Measurements from ENCODE around the gene NGFR. TPM values are rescaled to one million over a fixed set of nuclear protein-coding genes. Genes with fewer than 3 reads are reported as not detected.

NGFR gene
- total RNA-seq, 1 experiment from 2014 or later, result 60.6 TPM

DNA sequence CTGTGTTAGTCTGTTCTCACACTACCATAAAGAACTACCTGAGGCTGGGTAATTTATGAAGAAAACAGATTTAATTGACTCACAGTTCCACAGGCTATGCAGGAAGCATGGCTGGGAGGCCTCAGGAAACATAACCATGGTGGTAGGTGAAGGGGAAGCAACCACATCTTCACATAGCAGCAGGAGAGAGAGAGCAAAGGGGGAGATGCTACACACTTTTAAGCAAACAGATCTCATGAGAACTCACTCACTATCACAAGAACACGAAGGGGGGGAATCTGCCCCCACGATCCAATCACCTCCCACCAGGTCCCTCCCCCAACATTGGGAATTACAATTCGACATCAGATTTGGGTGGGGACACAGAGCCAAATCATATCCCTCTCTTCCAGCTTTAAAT, 48.8 kb downstream of the NGFR start:
- no peak for DNase-seq (ENCODE audit: low spot score)
- H3K4me3 ChIP-seq (ENCODE audit: low read depth, low read length, poor library complexity, severe bottlenecking), result no peak overlapping the region
- CTCF ChIA-PET, result no interaction called here
- no peak overlapping the region for H3K27ac ChIP-seq (ENCODE audit: low read depth, low read length, poor library complexity, severe bottlenecking)
- H3K4me1 ChIP-seq (ENCODE audit: insufficient read depth, low read length, poor library complexity, severe bottlenecking), result no peaks in the 10 kb centered on the region
- no peaks in the 10 kb centered on the region for H3K36me3 ChIP-seq (ENCODE audit: insufficient read depth, low read length, poor library complexity, severe bottlenecking)
- POLR2A ChIA-PET (ENCODE audit: low non-redundant PET), result no interaction called here
- H3K9me3 ChIP-seq (ENCODE audit: low read depth, low read length, poor library complexity, severe bottlenecking), result no peaks in the 10 kb centered on the region
- H3K27me3 ChIP-seq (replicated peaks; ENCODE audit: insufficient read depth, low read depth, low read length, poor library complexity), result no peaks in the 10 kb centered on the region
- no TSS peak for BruUV-seq (replicated peaks)
- intact Hi-C loops (cut with micrococcal nuclease; ENCODE audit: unreplicated experiment), result no loop called here
- no peak for TF ChIP-seq EZH2 (IDR thresholded peaks at IDR 0.05; ENCODE audit: borderline replicate concordance, low read depth, low read length, poor library complexity, severe bottlenecking)
- TF ChIP-seq, protein P1, sequence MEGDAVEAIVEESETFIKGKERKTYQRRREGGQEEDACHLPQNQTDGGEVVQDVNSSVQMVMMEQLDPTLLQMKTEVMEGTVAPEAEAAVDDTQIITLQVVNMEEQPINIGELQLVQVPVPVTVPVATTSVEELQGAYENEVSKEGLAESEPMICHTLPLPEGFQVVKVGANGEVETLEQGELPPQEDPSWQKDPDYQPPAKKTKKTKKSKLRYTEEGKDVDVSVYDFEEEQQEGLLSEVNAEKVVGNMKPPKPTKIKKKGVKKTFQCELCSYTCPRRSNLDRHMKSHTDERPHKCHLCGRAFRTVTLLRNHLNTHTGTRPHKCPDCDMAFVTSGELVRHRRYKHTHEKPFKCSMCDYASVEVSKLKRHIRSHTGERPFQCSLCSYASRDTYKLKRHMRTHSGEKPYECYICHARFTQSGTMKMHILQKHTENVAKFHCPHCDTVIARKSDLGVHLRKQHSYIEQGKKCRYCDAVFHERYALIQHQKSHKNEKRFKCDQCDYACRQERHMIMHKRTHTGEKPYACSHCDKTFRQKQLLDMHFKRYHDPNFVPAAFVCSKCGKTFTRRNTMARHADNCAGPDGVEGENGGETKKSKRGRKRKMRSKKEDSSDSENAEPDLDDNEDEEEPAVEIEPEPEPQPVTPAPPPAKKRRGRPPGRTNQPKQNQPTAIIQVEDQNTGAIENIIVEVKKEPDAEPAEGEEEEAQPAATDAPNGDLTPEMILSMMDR (conservative IDR thresholded peaks at IDR 0.05; ENCODE audit: low read depth, low read length), result no peak

DNA sequence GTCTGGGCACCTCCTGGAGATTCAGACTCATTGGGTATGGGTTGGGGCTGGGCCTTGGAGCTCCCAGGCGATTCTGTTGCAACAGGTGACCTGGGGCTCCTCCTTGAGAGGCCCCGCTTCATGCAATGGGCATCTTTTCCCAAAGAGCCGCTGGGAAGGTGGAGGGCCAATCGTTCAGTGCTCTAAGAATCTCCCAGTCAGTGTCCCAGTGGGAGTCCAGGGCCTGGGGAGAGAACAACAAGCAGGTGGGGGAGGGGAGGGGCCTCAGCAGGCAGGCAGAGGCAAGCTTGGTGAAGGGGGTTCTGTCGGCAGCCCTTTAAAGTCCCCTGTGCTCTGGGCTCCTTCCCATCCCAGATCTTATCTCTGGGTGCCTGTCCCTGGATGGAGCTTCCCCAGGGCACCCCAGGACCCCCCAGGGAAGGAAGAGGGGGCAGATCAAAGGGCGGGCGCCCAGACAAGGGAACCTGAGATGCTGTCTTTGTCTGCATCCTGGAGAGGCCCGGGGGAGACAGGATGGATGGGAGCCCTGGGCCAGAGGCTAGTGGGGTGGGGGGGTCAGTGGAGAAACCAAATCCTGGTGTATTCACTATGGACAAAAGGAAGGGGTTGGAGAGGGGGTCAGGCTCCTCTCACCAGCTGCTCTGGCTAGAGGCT, 50.0 kb downstream of the NGFR start:
- intact Hi-C loops (cut with micrococcal nuclease; ENCODE audit: unreplicated experiment), result no loop called here
- TF ChIP-seq EZH2 (IDR thresholded peaks at IDR 0.05; ENCODE audit: borderline replicate concordance, low read depth, low read length, poor library complexity, severe bottlenecking), result no peak
- TF ChIP-seq, protein P1 (conservative IDR thresholded peaks at IDR 0.05; ENCODE audit: low read depth, low read length), result no peak
- no TSS peak for BruUV-seq (replicated peaks)
- POLR2A ChIA-PET (ENCODE audit: low non-redundant PET), result interaction anchor here (0.6 kb wide), 1 partner anchor 155 kb away, joined by 3 read pairs; no protein-coding TSS in a partner anchor
- DNase-seq (ENCODE audit: low spot score), result no peak
- Histone ChIP-seq H3K27ac (ENCODE audit: low read depth, low read length, poor library complexity, severe bottlenecking) (no peak overlapping the region), H3K4me3 (ENCODE audit: low read depth, low read length, poor library complexity, severe bottlenecking) (no peak overlapping the region), H3K9me3 (ENCODE audit: low read depth, low read length, poor library complexity, severe bottlenecking) (no peaks in the 10 kb centered on the region), H3K4me1 (ENCODE audit: insufficient read depth, low read length, poor library complexity, severe bottlenecking) (no peaks in the 10 kb centered on the region), H3K36me3 (ENCODE audit: insufficient read depth, low read length, poor library complexity, severe bottlenecking) (no peaks in the 10 kb centered on the region), H3K27me3 (replicated peaks; ENCODE audit: insufficient read depth, low read depth, low read length, poor library complexity) (no peaks in the 10 kb centered on the region)
- CTCF ChIA-PET, result no interaction called here

DNA sequence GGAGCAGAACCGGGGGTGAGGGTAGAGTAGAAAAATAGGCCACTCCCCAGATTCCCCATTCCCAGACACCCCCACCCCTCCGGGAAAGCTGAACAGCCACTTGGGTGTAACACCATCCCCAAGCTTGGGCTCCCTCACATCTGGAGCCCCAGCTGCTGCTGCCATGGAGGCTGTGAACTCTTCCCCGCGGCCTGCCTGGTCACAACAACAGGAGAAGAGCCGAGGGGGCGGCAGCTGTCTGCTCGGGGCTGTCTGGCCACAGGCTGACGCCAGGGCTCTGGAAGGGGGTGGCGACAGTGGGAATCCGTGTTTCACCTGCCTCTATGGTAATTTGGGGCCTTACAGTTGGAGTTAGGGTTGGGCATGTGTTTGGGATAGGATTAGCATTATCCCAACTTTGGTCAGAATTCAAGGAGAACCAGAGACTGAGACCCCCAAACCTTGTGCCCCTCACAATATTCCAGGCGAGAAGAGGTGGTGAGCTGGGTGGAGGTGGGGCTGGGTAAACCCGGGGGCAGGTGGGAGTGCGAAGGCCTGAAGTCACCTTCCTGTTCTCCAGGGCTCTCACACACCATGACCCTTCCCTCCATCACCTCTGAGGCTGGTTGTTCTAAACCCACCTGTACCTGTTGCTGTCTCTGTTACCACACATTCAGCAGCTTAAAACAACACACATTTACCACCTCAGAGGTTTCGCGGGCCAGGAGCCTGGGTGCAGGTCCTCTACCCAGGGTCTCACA, 50.9 kb downstream of the NGFR start:
- no peaks in the 10 kb centered on the region for H3K27me3 ChIP-seq (replicated peaks; ENCODE audit: insufficient read depth, low read depth, low read length, poor library complexity)
- POLR2A ChIA-PET (ENCODE audit: low non-redundant PET), result no interaction called here
- no peaks in the 10 kb centered on the region for H3K4me1 ChIP-seq (ENCODE audit: insufficient read depth, low read length, poor library complexity, severe bottlenecking)
- DNase-seq (ENCODE audit: low spot score), result no peak
- no peaks in the 10 kb centered on the region for H3K36me3 ChIP-seq (ENCODE audit: insufficient read depth, low read length, poor library complexity, severe bottlenecking)
- TF ChIP-seq, protein P1 (conservative IDR thresholded peaks at IDR 0.05; ENCODE audit: low read depth, low read length), result no peak
- TF ChIP-seq EZH2 (IDR thresholded peaks at IDR 0.05; ENCODE audit: borderline replicate concordance, low read depth, low read length, poor library complexity, severe bottlenecking), result no peak
- no peak overlapping the region for H3K27ac ChIP-seq (ENCODE audit: low read depth, low read length, poor library complexity, severe bottlenecking)
- intact Hi-C loops (cut with micrococcal nuclease; ENCODE audit: unreplicated experiment), result no loop called here
- H3K4me3 ChIP-seq (ENCODE audit: low read depth, low read length, poor library complexity, severe bottlenecking), result no peak overlapping the region
- H3K9me3 ChIP-seq (ENCODE audit: low read depth, low read length, poor library complexity, severe bottlenecking), result no peaks in the 10 kb centered on the region
- no TSS peak for BruUV-seq (replicated peaks)
- CTCF ChIA-PET, result no interaction called here
